ENCODE data around the gene ZNF628.

- TF ChIP-seq CTCF (IDR thresholded peaks at IDR 0.05) (no peak), POLR2A (IDR thresholded peaks at IDR 0.05) (no peak)
Observed at GRCh38 chr19:55492362-55492944, 16.0 kb downstream of the ZNF628 start.
